KG1 (cell line): Measurements from ENCODE around the gene SSBP4.

Source experiments
- DNase-seq: peaks from one replicate; lab custom pipeline; 2025; lab: John Stamatoyannopoulos, UW

The SSBP4 gene

GRCh38 chr19:18433735-18434398 is 14.7 kb downstream of the SSBP4 start:
- DNase-seq: no peak

DNA sequence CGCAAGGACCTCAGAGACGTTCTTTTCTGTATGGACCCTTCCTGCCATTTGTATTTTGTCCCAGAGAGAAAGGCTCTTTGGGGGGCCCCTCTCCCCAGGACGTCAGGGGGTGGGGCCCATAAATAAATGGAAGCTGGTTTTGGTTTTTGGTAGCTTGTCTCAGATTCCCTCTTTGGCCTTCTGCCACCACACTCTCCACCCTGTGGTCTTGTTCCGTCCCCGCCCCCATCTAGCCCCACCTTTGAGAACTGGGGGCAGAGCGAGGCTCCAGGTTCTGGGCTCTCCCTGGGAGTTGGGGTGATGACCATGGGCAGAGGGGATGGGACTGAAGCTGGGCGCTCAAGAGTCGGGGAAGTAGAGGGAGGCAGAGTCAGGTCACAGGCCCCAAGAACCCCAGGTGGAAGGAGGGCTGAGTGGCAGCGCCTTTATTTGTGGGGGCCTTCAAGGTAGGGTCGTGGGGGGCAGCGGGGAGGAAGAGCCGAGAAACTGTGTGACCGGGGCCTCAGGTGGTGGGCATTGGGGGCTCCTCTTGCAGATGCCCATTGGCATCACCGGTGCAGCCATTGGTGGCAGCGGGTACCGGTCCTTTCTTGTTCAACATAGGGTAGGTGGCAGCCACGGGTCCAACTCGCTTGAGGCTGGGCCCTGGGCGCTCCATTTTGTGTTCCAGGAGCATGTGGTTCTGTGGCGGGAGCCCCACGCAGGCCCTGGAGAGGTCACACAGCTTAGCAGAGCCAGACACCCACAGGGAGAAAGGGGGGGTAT is 15.4 kb downstream of the SSBP4 start:
- DNase-seq: no peak

DNA sequence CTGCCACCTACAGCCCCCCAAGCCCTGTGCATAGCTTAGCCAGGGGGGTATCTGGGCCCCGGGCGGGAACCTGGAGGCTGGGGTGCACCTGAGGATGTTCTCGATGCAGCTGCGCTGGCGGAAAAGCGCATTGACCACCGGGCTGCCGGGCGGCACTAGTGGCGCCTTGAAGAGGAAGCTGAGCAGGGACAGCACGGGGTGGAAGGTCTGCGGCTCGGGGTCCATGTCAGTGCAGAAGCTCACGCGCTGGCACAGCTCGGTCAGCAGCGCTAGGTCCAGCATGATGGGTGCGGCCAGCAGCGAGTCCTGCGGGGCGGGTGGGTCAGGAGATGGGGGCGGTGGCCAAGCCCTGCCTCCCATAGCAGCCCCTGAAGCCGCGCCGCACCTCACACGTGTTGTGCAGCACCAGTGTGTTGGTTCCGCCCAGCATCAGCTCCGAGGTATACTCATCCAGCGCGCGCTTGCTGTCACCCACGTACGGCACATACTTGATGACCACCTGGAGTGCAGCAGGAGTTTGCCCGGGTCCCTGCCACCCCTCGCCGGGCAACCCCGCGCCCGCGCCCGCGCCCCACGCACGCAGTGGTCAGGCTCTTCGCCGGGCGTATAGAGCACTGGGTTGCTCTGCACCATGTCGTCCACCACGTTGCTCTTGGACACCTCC is 16.1 kb downstream of the SSBP4 start:
- no peak for DNase-seq

DNA sequence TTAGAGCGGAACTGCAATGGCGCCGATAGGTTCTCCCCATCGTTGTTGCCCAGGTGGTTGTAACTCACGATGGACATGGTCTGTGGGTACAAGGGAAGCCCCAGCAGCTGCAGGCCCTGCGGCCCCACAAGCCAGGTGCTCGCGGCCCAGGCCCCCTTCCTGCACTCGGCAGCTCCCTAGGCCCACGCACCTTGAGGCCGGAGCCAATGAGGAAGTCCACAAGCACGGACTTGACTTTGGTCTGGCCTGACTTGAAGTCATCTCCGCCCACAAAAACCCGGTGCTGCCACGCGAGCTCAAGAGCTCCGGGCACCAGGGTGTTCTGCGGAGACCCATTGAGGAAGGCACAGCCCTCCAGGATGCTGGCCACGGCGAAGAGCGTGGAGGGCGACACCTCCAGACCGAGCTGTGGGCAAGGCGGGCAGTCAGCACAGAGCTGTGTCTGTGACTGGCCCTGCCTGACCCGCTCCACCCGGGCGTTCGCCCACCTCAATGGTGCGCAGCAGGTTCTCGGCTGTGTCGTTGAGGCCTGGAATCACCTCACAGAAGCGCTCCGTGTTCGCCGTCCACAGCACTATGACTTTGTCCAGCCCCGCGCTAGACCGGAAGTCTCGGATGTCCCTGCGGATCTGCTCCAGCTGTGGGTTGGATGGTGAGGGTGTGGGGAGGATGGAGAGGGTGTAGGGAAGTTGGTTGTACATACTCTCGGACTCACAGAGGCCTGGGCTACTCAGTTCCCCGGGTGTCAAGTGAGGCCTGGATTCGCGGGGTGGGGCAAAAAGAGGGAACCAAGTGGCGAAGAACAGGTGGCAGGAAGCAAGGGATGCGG is 16.9 kb downstream of the SSBP4 start:
- DNase-seq: no peak

- DNase-seq: peak; percentile 61
Measured at GRCh38 chr19:18436671-18437490, 17.7 kb downstream of the SSBP4 start.

- peak; percentile 57 for DNase-seq
Measured at GRCh38 chr19:18437491-18438330, 18.5 kb downstream of the SSBP4 start, which contains the start of gene ISYNA1. ISYNA1 (minus strand) TSS chr19:18438133; CDS start chr19:18437979, 154 bp downstream.

DNA sequence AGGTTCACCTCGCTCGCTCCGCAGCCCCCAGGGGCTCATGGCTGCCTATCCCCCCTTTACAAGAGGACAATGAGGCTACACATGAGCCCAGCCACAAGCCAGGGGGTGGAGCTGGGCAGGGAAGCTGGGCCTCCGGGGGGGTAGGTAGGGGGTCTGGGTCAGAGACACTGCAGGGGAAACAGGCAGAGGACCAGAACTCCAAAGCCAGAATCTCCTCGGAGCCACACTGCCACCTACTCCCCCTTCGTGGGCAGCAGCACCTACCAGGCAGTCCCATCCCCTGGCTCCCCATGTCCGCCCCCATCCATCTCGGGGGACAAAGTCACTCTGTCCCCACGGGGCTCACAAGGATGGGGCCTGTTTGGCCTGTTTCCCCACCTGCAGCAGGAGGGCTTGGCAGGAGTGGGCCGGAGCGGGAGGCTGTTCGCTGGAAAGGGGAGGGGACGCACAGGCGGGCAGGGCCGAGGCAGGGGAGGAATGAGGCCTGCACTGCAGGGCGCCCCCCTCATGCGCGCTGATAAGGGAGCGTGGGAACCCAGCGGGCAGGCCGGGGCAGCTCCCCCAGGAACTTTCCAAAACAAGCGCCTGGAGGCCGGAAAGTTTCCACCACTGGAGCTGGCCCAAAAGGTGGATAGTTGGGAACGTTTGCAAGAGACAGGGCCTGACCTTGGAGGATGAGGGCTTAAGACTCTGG is 19.3 kb downstream of the SSBP4 start:
- DNase-seq: no peak

DNA sequence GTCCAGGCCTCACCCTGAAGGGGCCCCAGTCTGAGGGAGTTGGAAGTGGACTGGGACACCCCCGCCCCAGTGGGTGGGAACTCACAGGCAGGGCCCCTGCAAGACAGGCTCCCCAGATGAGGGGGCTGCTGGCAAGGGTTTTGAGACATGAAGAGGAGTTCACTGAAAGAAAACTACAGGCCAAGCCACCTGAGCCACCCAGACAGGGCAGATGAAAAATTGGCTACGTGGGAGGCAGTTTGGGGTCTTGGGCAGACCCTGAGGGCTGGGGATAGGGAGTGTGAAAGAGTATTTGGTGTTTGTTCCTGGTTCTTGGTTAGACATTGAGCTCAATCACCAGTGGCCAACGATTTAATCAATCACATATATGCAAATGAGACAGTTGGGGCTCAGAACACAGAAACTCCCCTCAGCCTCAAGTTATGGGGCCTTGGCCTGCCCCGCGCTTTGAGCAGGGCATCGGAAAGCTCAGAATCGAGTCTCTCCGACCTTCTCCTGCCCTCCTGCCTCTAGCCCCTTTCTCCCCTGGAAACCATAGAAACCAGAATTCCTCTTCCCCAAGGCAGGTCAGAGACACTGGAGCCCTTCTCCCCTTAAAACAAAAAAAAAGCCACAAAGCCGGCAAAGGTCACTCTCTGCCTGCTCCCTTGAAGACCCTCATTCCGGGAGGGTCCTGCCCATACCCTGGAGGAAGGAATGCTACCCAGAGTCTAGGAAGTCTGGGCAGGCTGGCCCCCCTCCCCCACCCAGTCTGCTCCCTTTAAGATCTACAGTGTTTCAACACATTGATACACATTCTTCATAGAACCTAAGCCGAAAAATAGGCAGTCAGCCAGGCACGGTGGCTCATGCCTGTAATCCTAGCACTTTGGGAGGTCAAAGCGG is 20.1 kb downstream of the SSBP4 start:
- no peak for DNase-seq

GRCh38 chr19:18439910-18440237 is 20.7 kb downstream of the SSBP4 start:
- DNase-seq: no peak

- no peak for DNase-seq
Measured at GRCh38 chr19:18440415-18440877, 21.2 kb downstream of the SSBP4 start.

DNA sequence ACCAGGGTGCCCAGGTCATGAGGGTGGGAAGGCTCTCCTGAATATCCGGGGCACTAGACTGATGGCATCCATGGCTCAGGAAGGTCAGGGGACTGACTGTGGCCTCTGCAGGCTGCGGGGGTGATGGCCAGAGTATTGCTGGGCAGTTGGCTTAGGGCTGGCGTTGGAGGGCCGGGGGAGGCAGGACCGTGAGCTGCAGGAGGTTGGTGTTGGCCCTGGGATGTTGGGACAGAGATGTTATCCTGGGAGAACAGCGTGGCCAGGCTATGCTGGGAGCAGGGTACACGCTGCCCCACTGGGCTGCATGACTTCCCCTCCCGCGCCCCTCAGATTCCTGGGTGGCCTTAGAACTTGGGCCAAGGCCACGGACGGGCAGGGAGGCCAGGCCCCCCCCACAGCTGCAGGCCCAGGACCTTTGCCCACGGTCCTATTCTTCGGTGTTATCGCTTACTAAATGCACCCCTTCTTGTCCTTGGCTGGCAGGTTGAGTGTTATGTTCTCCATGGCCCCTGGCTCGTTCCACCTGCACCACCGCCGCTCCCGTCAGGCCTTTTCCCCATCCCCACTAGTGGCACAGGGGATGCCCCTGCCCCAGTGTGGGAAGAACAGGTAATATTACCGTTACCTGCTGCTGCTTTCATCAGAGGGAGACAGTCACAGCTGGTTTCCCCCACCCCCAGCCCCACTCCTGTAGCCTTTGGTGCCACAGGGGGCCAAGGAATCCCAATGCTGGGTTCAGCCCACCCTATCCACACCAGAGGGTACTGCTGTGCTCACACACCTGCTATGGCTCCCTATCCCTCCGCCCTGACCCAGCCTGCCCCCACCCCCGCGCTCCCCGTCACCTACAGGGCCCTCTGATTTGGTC is 22.0 kb downstream of the SSBP4 start:
- no peak for DNase-seq

GRCh38 chr19:18441804-18442788 is 22.9 kb downstream of the SSBP4 start:
- DNase-seq: no peak

- DNase-seq: no peak
Measured at GRCh38 chr19:18442941-18443340, 23.7 kb downstream of the SSBP4 start.

GRCh38 chr19:18443406-18443805 is 24.2 kb downstream of the SSBP4 start:
- DNase-seq: no peak

- DNase-seq: no peak
Measured at GRCh38 chr19:18443831-18444230, 24.6 kb downstream of the SSBP4 start.

DNA sequence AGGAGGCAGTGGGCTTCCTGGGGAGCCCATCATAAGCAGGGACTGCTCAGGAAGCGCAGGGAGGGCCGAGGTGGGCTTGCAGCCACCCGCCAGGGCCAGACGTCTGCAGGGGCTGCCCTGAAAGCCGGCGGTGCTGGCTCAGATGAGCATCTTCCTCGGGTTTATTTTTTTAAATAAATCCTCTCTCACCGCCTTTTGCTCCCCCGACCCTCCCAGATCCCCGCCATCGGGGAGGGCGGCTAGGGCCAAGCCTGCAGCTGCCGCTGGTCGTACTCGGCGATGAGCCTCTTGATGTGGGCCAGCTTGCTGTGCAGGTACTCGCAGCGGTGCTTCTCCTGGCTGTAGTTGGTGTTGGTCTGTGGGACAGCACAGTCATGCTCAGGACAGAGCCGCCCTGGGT is 25.3 kb downstream of the SSBP4 start:
- no peak for DNase-seq
